Ovary (tissue), 9 donors: ENCODE data around the gene AP1AR. TPM values are rescaled to one million over a fixed set of nuclear protein-coding genes. Genes with fewer than 3 reads are reported as not detected.
"Not testable (repeated sequence)": the region's sequence is repeated elsewhere in the genome, so short reads cannot be mapped to it uniquely, and the experiment has no call there.

ENCODE experiments used
- DNase-seq, 5 donors: peaks; one replicate each; pipeline ENCODE4 v3.0.0-alpha.2; 2019 to 2020
- H3K27ac ChIP-seq, 2 donors: fragments of 200-600 bp; one replicate each; pipeline versions ENCODE4 v1.5.1 to v1.8.0; 2019 to 2022
- H3K27me3 ChIP-seq: fragments of 200-600 bp; one replicate; pipeline ENCODE4 v1.8.0; 2022
- H3K36me3 ChIP-seq: fragments of 200-600 bp; sonication (generic); one replicate; pipeline ENCODE4 v1.5.1; 2019
- H3K4me1 ChIP-seq: one replicate; pipeline ENCODE4 v1.8.1; 2013; ENCODE audit warnings: mild to moderate bottlenecking, moderate library complexity; ENCODE audit not compliant: insufficient read depth
- H3K4me3 ChIP-seq: fragments of 200-600 bp; sonication (generic); one replicate; pipeline ENCODE4 v1.5.1; 2017
- H3K9me3 ChIP-seq, 2 donors: fragments of 200-600 bp in 1 of 2; sonication (generic) in 1 of 2; one replicate each; pipeline versions ENCODE4 v1.5.1 to v1.8.1; 2013 to 2019; ENCODE audit warnings: mild to moderate bottlenecking in 1 of 2, moderate library complexity in 1 of 2
- CTCF ChIP-seq, 3 donors: fragments of 450-650 bp in 2 of 3; fragments of 200-600 bp in 1 of 3; IDR thresholded peaks; one replicate each; pipeline versions ENCODE4 v1.5.1 to v1.8.0; 2016 to 2022; ENCODE audit warnings: antibody characterized with exemption in 3 of 3, mild to moderate bottlenecking in 1 of 3
- EP300 ChIP-seq: sonication (generic); formaldehyde crosslinking; IDR thresholded peaks from one replicate; pipeline ENCODE4 v1.6.1; 2017; ENCODE audit warnings: antibody characterized with exemption
- POLR2A ChIP-seq: fragments of 450-650 bp; IDR thresholded peaks from one replicate; pipeline ENCODE4 v1.6.1; 2017; ENCODE audit warnings: antibody characterized with exemption, mild to moderate bottlenecking, moderate library complexity
- WGBS, 3 donors: extraction: QIAGEN DNeasy Blood & Tissue Kit in 1 of 3; methylation state at CpG; one replicate each; pipeline versions ENCODE4 v1.1.5 to v1.1.7; 2013 to 2017; 5-methylcytosine and 5-hydroxymethylcytosine counted together
- intact Hi-C, 4 donors: fragments of 100-400 bp; cut with DNase I; formaldehyde crosslinking; loops; one replicate each; pipeline versions ENCODE4 v1.11.0 to v1.15.1; 2022 to 2023
- polyA plus RNA-seq, 2 donors: library from polyadenylated mRNA; stranded (reverse); fragments of 200-250 nt in 1 of 2; fragments of 350-450 nt in 1 of 2; fragmentation: Illumina TruSeq in 1 of 2; extraction: RNeasy Lipid Tissue Mini Kit (QIAGEN cat#74804) in 1 of 2; gene quantifications; one replicate each; pipeline ENCODE4 v1.2.3, GENCODE V29; 2013 to 2014
- total RNA-seq, 7 donors: library from RNA; depleted of rRNA in 2 of 7; stranded (reverse); fragments of >200 nt in 2 of 7; fragmentation: NEBNext Ultra II Directional in 3 of 7; extraction: Animal tissue kit (Norgen Biotek cat#: 25700) in 3 of 7; gene quantifications; one replicate each; pipeline versions ENCODE4 v1.1.0 to v1.2.4, GENCODE V29; 2016 to 2023
- donor health status: DM: no; HTN: no; CAD: no; lungs with moderate emphysema.
- donor health status: DM: no; HTN: no; CAD: no.
- donor health status: Bipolar disorder and iron deficiency.
- donor health status: DM: yes; HTN: yes; CAD: no.
- donor health status: DM: no; HTN: no; CAD: no.
- donor health status: DM: yes; HTN: yes; CAD: no.

Gene AP1AR
- total and polyA plus RNA-seq, 9 donors = 9.1 to 27.0 (median 18.3) TPM

- Histone ChIP-seq H3K27me3 (no peaks in the 10 kb centered on the region), H3K4me1 (no peaks in the 10 kb centered on the region), H3K4me3 (no peak overlapping the region), H3K9me3 (no peaks in the 10 kb centered on the region), H3K27ac (no peak overlapping the region), H3K36me3 (no peaks in the 10 kb centered on the region)
- intact Hi-C loops = no loop called here
- TF ChIP-seq POLR2A (no peak), CTCF (IDR thresholded peaks at IDR 0.05) (no peak), EP300 (no peak)
- no peak for DNase-seq
- 51 to 76% (median 64%) methylated on average over 2 of the region's 2 CpGs for WGBS, 3 donors
These were observed 25.2 kb upstream of the AP1AR start for GRCh38 chr4:112206431-112206830.

- H3K27me3 ChIP-seq, H3K9me3 ChIP-seq, H3K4me3 ChIP-seq, H3K4me1 ChIP-seq, DNase-seq, intact Hi-C loops, H3K36me3 ChIP-seq, H3K27ac ChIP-seq: not testable (repeated sequence)
- 69 to 73% (median 72%) methylated on average over 7 of the region's 7 CpGs for WGBS, 3 donors
These were observed 23.2 kb upstream of the AP1AR start for GRCh38 chr4:112208137-112209095.

- no peak overlapping the region for H3K4me3 ChIP-seq
- DNase-seq = no peak
- intact Hi-C loops = loop anchor here in 3 of 4 donors (5.0 to 10.0 kb wide), 3 partner anchors 314 to 742 kb away; no protein-coding TSS in a partner anchor
- H3K9me3 ChIP-seq = no peaks in the 10 kb centered on the region
- no peaks in the 10 kb centered on the region for H3K4me1 ChIP-seq
- no peak for TF ChIP-seq EP300
- no peak for TF ChIP-seq CTCF (IDR thresholded peaks at IDR 0.05)
- no peak for TF ChIP-seq POLR2A
- 63 to 73% (median 70%) methylated on average over 1 of the region's 1 CpG for WGBS, 3 donors
- no peaks in the 10 kb centered on the region for H3K27me3 ChIP-seq
- no peak overlapping the region for H3K27ac ChIP-seq
- no peaks in the 10 kb centered on the region for H3K36me3 ChIP-seq
These were observed 20.8 kb upstream of the AP1AR start for GRCh38 chr4:112210777-112211176.

GRCh38 chr4:112213091-112213490 lies 18.5 kb upstream of the AP1AR start:
- Histone ChIP-seq H3K9me3 (no peaks in the 10 kb centered on the region), H3K4me1 (no peaks in the 10 kb centered on the region), H3K27me3 (no peaks in the 10 kb centered on the region), H3K27ac (no peak overlapping the region), H3K4me3 (no peak overlapping the region), H3K36me3 (no peaks in the 10 kb centered on the region)
- no peak for DNase-seq
- intact Hi-C loops = loop anchor here in 3 of 4 donors (5.0 to 10.0 kb wide), 3 partner anchors 312 to 739 kb away; no protein-coding TSS in a partner anchor
- no peak for TF ChIP-seq EP300
- WGBS, 3 donors = 75 to 80% (median 76%) methylated on average over 2 of the region's 2 CpGs

- 34 to 68% (median 40%) methylated on average over 3 of the region's 3 CpGs for WGBS, 3 donors
- Histone ChIP-seq H3K4me3 (no peak overlapping the region), H3K36me3 (no peaks in the 10 kb centered on the region), H3K27me3 (no peaks in the 10 kb centered on the region), H3K27ac (no peak overlapping the region), H3K9me3 (no peaks in the 10 kb centered on the region), H3K4me1 (no peaks in the 10 kb centered on the region)
- DNase-seq = no peak
- TF ChIP-seq CTCF (IDR thresholded peaks at IDR 0.05) (no peak), EP300 (no peak), POLR2A (no peak)
- intact Hi-C loops = loop anchor here in 3 of 4 donors (5.0 to 10.0 kb wide), 3 partner anchors 311 to 738 kb away; no protein-coding TSS in a partner anchor
These were observed 17.7 kb upstream of the AP1AR start for GRCh38 chr4:112213856-112214255.
